Thoracic aorta (tissue), 2 donors: ENCODE results near the gene CDK3. TPM values are rescaled to one million over a fixed set of nuclear protein-coding genes. Genes with fewer than 3 reads are reported as not detected.
A peak's percentile ranks its signal among the peaks of the same experiment; 100 is the strongest.

Source experiments
- ATAC-seq: fragments of 150-250 bp; one replicate; pipeline ENCODE4 v1.8.0; 2017; ENCODE audit warnings: low read depth; ENCODE audit not compliant: insufficient number of reproducible peaks, low FRiP score
- DNase-seq: peaks from one replicate; pipeline ENCODE4 v3.0.0-alpha.2; 2020; ENCODE audit warnings: low spot score
- H3K27ac ChIP-seq, 2 donors: fragments of 200-600 bp; sonication (generic); 1 replicate in 1 of 2; 2 replicates in 1 of 2; pipeline ENCODE4 v1.5.1; 2016; ENCODE audit warnings: mild to moderate bottlenecking in 2 of 2, moderate library complexity in 2 of 2
- H3K27me3 ChIP-seq: fragments of 200-600 bp; sonication (generic); replicated peaks from 2 replicates; pipeline ENCODE4 v1.6.0; 2016; ENCODE audit warnings: mild to moderate bottlenecking; ENCODE audit not compliant: insufficient read depth
- H3K36me3 ChIP-seq: fragments of 200-600 bp; sonication (generic); one replicate; pipeline ENCODE4 v1.5.1; 2016
- H3K4me1 ChIP-seq, 2 donors: fragments of 200-600 bp; sonication (generic); 1 replicate in 1 of 2; 2 replicates in 1 of 2; pipeline versions ENCODE4 v1.5.1 to v1.6.0; 2016; ENCODE audit warnings: low read depth in 2 of 2, mild to moderate bottlenecking in 1 of 2; ENCODE audit not compliant: control insufficient read depth in 1 of 2
- H3K4me3 ChIP-seq: fragments of 200-600 bp; sonication (generic); 2 replicates; pipeline ENCODE4 v1.5.1; 2016; ENCODE audit warnings: mild to moderate bottlenecking
- H3K9me3 ChIP-seq: fragments of 200-600 bp; sonication (generic); 2 replicates; pipeline ENCODE4 v1.5.1; 2016
- CTCF ChIP-seq: fragments of 200-600 bp; sonication (generic); IDR thresholded peaks from one replicate; pipeline ENCODE4 v1.5.1; 2019; ENCODE audit warnings: antibody characterized with exemption
- total RNA-seq, 2 donors: library from RNA; depleted of rRNA; stranded (reverse); fragments of >200 nt; gene quantifications; one replicate each; pipeline versions ENCODE4 v1.1.0 to v1.2.3, GENCODE V29; 2016

The CDK3 gene
- total RNA-seq, 2 donors from 2014 or later = 3.2 to 4.9 TPM

- TF ChIP-seq CTCF = peak; percentile 44
- Histone ChIP-seq H3K27ac (no peak overlapping the region), H3K9me3 (no peaks in the 10 kb centered on the region), H3K36me3 (no peaks in the 10 kb centered on the region), H3K4me1 (no peaks in the 10 kb centered on the region), H3K27me3 (no peaks in the 10 kb centered on the region), H3K4me3 (no peak overlapping the region)
- ATAC-seq = no peak
- DNase-seq = no peak
Observed at GRCh38 chr17:76000016-76000754, 470 bp upstream of the CDK3 start.

- no peak for ATAC-seq
- H3K27me3 ChIP-seq = no peaks in the 10 kb centered on the region
- DNase-seq = no peak
- no peaks in the 10 kb centered on the region for H3K9me3 ChIP-seq
- no peaks in the 10 kb centered on the region for H3K4me1 ChIP-seq
- H3K27ac ChIP-seq = no peak overlapping the region
- no peak for TF ChIP-seq CTCF
- H3K36me3 ChIP-seq = no peaks in the 10 kb centered on the region
- H3K4me3 ChIP-seq = no peak overlapping the region
Observed at GRCh38 chr17:76002100-76002499, 1.4 kb downstream of the CDK3 start.

- no peak for ATAC-seq
- TF ChIP-seq CTCF = no peak
- Histone ChIP-seq H3K27ac (no peak overlapping the region), H3K4me3 (no peak overlapping the region), H3K4me1 (no peaks in the 10 kb centered on the region), H3K36me3 (no peaks in the 10 kb centered on the region), H3K27me3 (no peaks in the 10 kb centered on the region), H3K9me3 (no peaks in the 10 kb centered on the region)
- no peak for DNase-seq
Observed at GRCh38 chr17:76003915-76004314, 3.3 kb downstream of the CDK3 start.

- Histone ChIP-seq H3K36me3 (no peaks in the 10 kb centered on the region), H3K9me3 (no peaks in the 10 kb centered on the region), H3K27ac (no peak overlapping the region), H3K27me3 (no peaks in the 10 kb centered on the region), H3K4me1 (no peaks in the 10 kb centered on the region), H3K4me3 (no peak overlapping the region)
- TF ChIP-seq CTCF = no peak
- DNase-seq = no peak
- no peak for ATAC-seq
Observed at GRCh38 chr17:76004750-76005262, 4.2 kb downstream of the CDK3 start.

- H3K27ac ChIP-seq = no peak overlapping the region
- H3K4me3 ChIP-seq = no peak overlapping the region
- H3K27me3 ChIP-seq = no peaks in the 10 kb centered on the region
- ATAC-seq (no peak), DNase-seq (peak; percentile 19)
- no peaks in the 10 kb centered on the region for H3K4me1 ChIP-seq
- TF ChIP-seq CTCF = peak; percentile 60
- H3K9me3 ChIP-seq = no peaks in the 10 kb centered on the region
- no peaks in the 10 kb centered on the region for H3K36me3 ChIP-seq
Observed at GRCh38 chr17:76005263-76006149, 4.9 kb downstream of the CDK3 start.
